HCT116 (cell line): ENCODE data around the gene SDF2L1. TPM values are rescaled to one million over a fixed set of nuclear protein-coding genes. Genes with fewer than 3 reads are reported as not detected.

Source experiments
- ATAC-seq: fragments of 200-7000 bp; cut with Tn5 transposase; 2 replicates; pipeline ENCODE4 v1.9.1; 2020; ENCODE audit warnings: mild to moderate bottlenecking, moderate library complexity
- BruUV-seq: library from RNA; stranded (reverse); fragments of 400-500 nt; replicated peaks from 2 replicates; lab custom pipeline; 2021; lab: Mats Ljungman, UMichigan
- CTCF ChIA-PET: fragments of 300-600 bp; sonication (Branson Sonifier 250); formaldehyde crosslinking; loops from one replicate; lab custom pipeline; 2021; ENCODE audit warnings: antibody characterized with exemption; lab: Charles Lee
- POLR2A ChIA-PET: fragments of 300-600, 350-600 bp; sonication (Branson Sonifier 250); formaldehyde crosslinking; loops from one replicate; lab custom pipeline; 2021; ENCODE audit warnings: antibody characterized with exemption; lab: Charles Lee
- RAD21 ChIA-PET, 2 experiments: fragments of 300-600 bp; sonication (Branson Sonifier 250); formaldehyde crosslinking; loops; one replicate each; lab custom pipeline; 2023; ENCODE audit warnings: low total read pairs in 2 of 2; ENCODE audit not compliant: uncharacterized antibody in 2 of 2, unreplicated experiment in 2 of 2, low non-redundant PET in 1 of 2; lab: Charles Lee
- DNase-seq: peaks from one replicate; pipeline ENCODE4 v3.0.0-alpha.2; 2010; ENCODE audit warnings: low read depth, low spot score
- H2AFZ ChIP-seq: fragments of 200-600 bp; shearing (Covaris generic), sonication (generic); 2 replicates; pipeline ENCODE4 v1.6.1; 2017; ENCODE audit warnings: low read depth, mixed run types, mixed read lengths, antibody characterized with exemption, low read length; ENCODE audit not compliant: poor library complexity, severe bottlenecking
- H3K27ac ChIP-seq: 2 replicates; pipeline ENCODE4 v1.5.1; 2012; ENCODE audit warnings: low read depth, low read length
- H3K27me3 ChIP-seq: fragments of 200-600 bp; sonication (generic); 2 replicates; pipeline ENCODE4 v1.6.1; 2016; ENCODE audit warnings: mixed run types, low read length, mixed read lengths; ENCODE audit not compliant: insufficient read depth
- H3K36me3 ChIP-seq, 2 experiments: fragments of 200-500 bp in 1 of 2; fragments of 200-600 bp in 1 of 2; sonication (Bioruptor generic) in 1 of 2; sonication (generic) in 1 of 2; 2 replicates each; pipeline versions ENCODE4 v1.5.1 to v1.6.1; 2014 to 2016; ENCODE audit warnings: low read length in 2 of 2, inconsistent platforms in 1 of 2, mixed read lengths in 1 of 2, mixed run types in 1 of 2; ENCODE audit not compliant: insufficient read depth in 2 of 2, control insufficient read depth in 1 of 2
- H3K4me1 ChIP-seq, 2 experiments: fragments of 200-600 bp in 1 of 2; sonication (generic) in 1 of 2; 2 replicates each; pipeline versions ENCODE4 v1.5.1 to v1.6.1; 2012 to 2017; ENCODE audit warnings: low read length in 2 of 2, inconsistent platforms in 1 of 2, mild to moderate bottlenecking in 1 of 2, mixed read lengths in 1 of 2, mixed run types in 1 of 2, moderate library complexity in 1 of 2; ENCODE audit not compliant: insufficient read depth in 2 of 2, control insufficient read depth in 1 of 2
- H3K4me2 ChIP-seq: fragments of 200-600 bp; sonication (generic); 2 replicates; pipeline ENCODE4 v1.6.1; 2017; ENCODE audit warnings: mixed run types, low read length, mixed read lengths
- H3K4me3 ChIP-seq, 2 experiments: fragments of 200-600 bp in 1 of 2; sonication (generic) in 1 of 2; replicated peaks in 1 of 2; 2 replicates each; pipeline ENCODE4 v1.5.1; 2011 to 2016; ENCODE audit warnings: low read length in 2 of 2, control low read depth in 1 of 2, low read depth in 1 of 2, mild to moderate bottlenecking in 1 of 2, mixed read lengths in 1 of 2, mixed run types in 1 of 2
- H3K79me2 ChIP-seq: fragments of 200-600 bp; sonication (generic); 2 replicates; pipeline ENCODE4 v1.6.1; 2017; ENCODE audit warnings: mild to moderate bottlenecking, mixed run types, low read length, moderate library complexity, mixed read lengths; ENCODE audit not compliant: insufficient read depth
- H3K9ac ChIP-seq: fragments of 200-600 bp; sonication (generic); 2 replicates; pipeline ENCODE4 v1.6.1; 2016; ENCODE audit warnings: low read length, mixed read lengths
- H3K9me2 ChIP-seq: fragments of 200-600 bp; sonication (generic), shearing (Covaris generic); 2 replicates; pipeline ENCODE4 v1.6.1; 2017; ENCODE audit warnings: mixed run types, mild to moderate bottlenecking, moderate library complexity; ENCODE audit not compliant: insufficient read depth
- H3K9me3 ChIP-seq, 2 experiments: fragments of 200-500 bp in 1 of 2; fragments of 200-600 bp in 1 of 2; sonication (Bioruptor generic) in 1 of 2; sonication (generic) in 1 of 2; 2 replicates each; pipeline ENCODE4 v1.6.1; 2014 to 2017; ENCODE audit warnings: low read length in 2 of 2, mixed read lengths in 2 of 2, inconsistent platforms in 1 of 2, low read depth in 1 of 2, mild to moderate bottlenecking in 1 of 2, mixed run types in 1 of 2, moderate library complexity in 1 of 2; ENCODE audit not compliant: control insufficient read depth in 1 of 2, insufficient read depth in 1 of 2
- H4K20me1 ChIP-seq: fragments of 200-600 bp; sonication (generic), shearing (Covaris generic); 2 replicates; pipeline ENCODE4 v1.6.1; 2017; ENCODE audit warnings: mixed run types, mild to moderate bottlenecking, moderate library complexity; ENCODE audit not compliant: insufficient read depth
- CBX3 ChIP-seq: IDR thresholded peaks from 2 replicates; pipeline ENCODE4 v1.6.1; 2012; ENCODE audit warnings: low read depth
- ELF1 ChIP-seq: IDR thresholded peaks from 2 replicates; pipeline ENCODE4 v1.6.1; 2012; ENCODE audit warnings: low read depth, borderline replicate concordance
- EZH2phosphoT487 ChIP-seq: fragments of 200-600 bp; IDR thresholded peaks from 2 replicates; pipeline ENCODE4 v1.6.1; 2018; ENCODE audit warnings: antibody characterized with exemption, borderline replicate concordance
- RAD21 ChIP-seq: IDR thresholded peaks from 2 replicates; pipeline ENCODE4 v1.6.1; 2012; ENCODE audit warnings: low read depth, mild to moderate bottlenecking
- SIN3A ChIP-seq: IDR thresholded peaks from 2 replicates; pipeline ENCODE4 v1.6.1; 2012; ENCODE audit warnings: low read depth
- YY1 ChIP-seq: IDR thresholded peaks from 2 replicates; pipeline ENCODE4 v1.6.1; 2011; ENCODE audit warnings: low read length, low read depth, moderate library complexity, mild to moderate bottlenecking; ENCODE audit not compliant: insufficient replicate concordance; ENCODE audit errors: extremely low read depth
- ZFX ChIP-seq: fragments of 450-650 bp; IDR thresholded peaks from 2 replicates; pipeline ENCODE4 v1.6.1; 2017
- intact Hi-C: fragments of 100-400 bp; cut with micrococcal nuclease; formaldehyde crosslinking; loops from 2 replicates; pipeline ENCODE4 v1.10.0; 2022
- total RNA-seq: library from RNA; stranded (reverse); gene quantifications from one replicate; pipeline ENCODE4 v1.2.1, GENCODE V29; 2021; ENCODE audit not compliant: unreplicated experiment
- TF ChIP-seq, protein P1 (sequence below): IDR thresholded peaks from 2 replicates; pipeline ENCODE4 v1.6.1; 2011; ENCODE audit warnings: mild to moderate bottlenecking, low read length, moderate library complexity; ENCODE audit not compliant: insufficient replicate concordance; ENCODE audit errors: extremely low read depth
- TF ChIP-seq, protein P2 (sequence below): IDR thresholded peaks from 2 replicates; pipeline ENCODE4 v1.6.1; 2012; ENCODE audit warnings: low read depth
- TF ChIP-seq, protein P3 (sequence below), 3 experiments: fragments of 200-600 bp in 1 of 3; sonication (generic) in 1 of 3; IDR thresholded peaks in 2 of 3; conservative IDR thresholded peaks in 1 of 3; 2 replicates each; pipeline ENCODE4 v1.5.1; 2012 to 2017; ENCODE audit warnings: low read depth in 2 of 3, low read length in 2 of 3, antibody characterized with exemption in 1 of 3, borderline replicate concordance in 1 of 3, control low read depth in 1 of 3, mild to moderate bottlenecking in 1 of 3, mixed read lengths in 1 of 3, mixed run types in 1 of 3, moderate library complexity in 1 of 3; ENCODE audit not compliant: insufficient read depth in 1 of 3

Gene SDF2L1
- total RNA-seq, 1 experiment from 2014 or later = 86.2 TPM

DNA sequence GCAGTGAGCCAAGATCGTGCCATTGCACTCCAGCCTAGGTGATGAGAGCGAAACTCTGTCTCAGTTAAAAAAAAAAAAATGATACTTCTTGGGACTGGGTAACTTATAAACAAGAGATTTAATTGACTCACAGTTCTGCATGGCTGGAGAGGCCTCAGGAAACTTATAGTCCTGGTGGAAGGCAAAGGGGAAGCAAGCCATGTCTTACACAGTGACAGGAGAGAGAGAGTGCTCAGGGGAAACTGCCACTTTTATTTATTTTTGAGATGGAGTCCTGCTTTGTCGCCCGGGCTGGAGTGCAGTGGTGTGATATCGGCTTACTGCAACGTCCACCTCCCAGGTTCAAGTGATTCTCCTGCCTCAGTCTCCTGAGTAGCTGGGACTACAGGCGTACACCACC lies 8.2 kb downstream of the SDF2L1 start:
- Histone ChIP-seq H3K27me3 (no peaks in the 10 kb centered on the region), H3K4me1 (peaks cover 7 to 21% of the 10 kb centered on the region in 2 experiments), H3K36me3 (peaks cover 3 to 14% of the 10 kb centered on the region in 2 experiments; a peak in 3 of 4 replicates), H3K4me2 (no peak overlapping the region), H4K20me1 (peaks cover 5% of the 10 kb centered on the region; the same call in 1 of the 2 replicates), H2AFZ (no peak overlapping the region), H3K27ac (no peak overlapping the region), H3K4me3 (no peak overlapping the region), H3K79me2 (peaks cover 8% of the 10 kb centered on the region; the same call in 1 of the 2 replicates), H3K9ac (no peak overlapping the region), H3K9me3 (no peaks in the 10 kb centered on the region), H3K9me2 (no peaks in the 10 kb centered on the region)
- ChIA-PET CTCF (no interaction called here), RAD21 (no interaction called here), POLR2A (no interaction called here)
- ATAC-seq (no peak), DNase-seq (no peak)
- no TSS peak for BruUV-seq
- intact Hi-C loops = loop anchor here (5.0 kb wide), 1 partner anchor 217 kb away; the partner anchor contains the start of gene MAPK1
- TF ChIP-seq ZFX = no peak
- TF ChIP-seq YY1 = no peak
- TF ChIP-seq, protein P1, sequence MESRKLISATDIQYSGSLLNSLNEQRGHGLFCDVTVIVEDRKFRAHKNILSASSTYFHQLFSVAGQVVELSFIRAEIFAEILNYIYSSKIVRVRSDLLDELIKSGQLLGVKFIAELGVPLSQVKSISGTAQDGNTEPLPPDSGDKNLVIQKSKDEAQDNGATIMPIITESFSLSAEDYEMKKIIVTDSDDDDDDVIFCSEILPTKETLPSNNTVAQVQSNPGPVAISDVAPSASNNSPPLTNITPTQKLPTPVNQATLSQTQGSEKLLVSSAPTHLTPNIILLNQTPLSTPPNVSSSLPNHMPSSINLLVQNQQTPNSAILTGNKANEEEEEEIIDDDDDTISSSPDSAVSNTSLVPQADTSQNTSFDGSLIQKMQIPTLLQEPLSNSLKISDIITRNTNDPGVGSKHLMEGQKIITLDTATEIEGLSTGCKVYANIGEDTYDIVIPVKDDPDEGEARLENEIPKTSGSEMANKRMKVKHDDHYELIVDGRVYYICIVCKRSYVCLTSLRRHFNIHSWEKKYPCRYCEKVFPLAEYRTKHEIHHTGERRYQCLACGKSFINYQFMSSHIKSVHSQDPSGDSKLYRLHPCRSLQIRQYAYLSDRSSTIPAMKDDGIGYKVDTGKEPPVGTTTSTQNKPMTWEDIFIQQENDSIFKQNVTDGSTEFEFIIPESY = no peak
- TF ChIP-seq SIN3A = no peak
- TF ChIP-seq EZH2phosphoT487 = no peak
- TF ChIP-seq, protein P2, sequence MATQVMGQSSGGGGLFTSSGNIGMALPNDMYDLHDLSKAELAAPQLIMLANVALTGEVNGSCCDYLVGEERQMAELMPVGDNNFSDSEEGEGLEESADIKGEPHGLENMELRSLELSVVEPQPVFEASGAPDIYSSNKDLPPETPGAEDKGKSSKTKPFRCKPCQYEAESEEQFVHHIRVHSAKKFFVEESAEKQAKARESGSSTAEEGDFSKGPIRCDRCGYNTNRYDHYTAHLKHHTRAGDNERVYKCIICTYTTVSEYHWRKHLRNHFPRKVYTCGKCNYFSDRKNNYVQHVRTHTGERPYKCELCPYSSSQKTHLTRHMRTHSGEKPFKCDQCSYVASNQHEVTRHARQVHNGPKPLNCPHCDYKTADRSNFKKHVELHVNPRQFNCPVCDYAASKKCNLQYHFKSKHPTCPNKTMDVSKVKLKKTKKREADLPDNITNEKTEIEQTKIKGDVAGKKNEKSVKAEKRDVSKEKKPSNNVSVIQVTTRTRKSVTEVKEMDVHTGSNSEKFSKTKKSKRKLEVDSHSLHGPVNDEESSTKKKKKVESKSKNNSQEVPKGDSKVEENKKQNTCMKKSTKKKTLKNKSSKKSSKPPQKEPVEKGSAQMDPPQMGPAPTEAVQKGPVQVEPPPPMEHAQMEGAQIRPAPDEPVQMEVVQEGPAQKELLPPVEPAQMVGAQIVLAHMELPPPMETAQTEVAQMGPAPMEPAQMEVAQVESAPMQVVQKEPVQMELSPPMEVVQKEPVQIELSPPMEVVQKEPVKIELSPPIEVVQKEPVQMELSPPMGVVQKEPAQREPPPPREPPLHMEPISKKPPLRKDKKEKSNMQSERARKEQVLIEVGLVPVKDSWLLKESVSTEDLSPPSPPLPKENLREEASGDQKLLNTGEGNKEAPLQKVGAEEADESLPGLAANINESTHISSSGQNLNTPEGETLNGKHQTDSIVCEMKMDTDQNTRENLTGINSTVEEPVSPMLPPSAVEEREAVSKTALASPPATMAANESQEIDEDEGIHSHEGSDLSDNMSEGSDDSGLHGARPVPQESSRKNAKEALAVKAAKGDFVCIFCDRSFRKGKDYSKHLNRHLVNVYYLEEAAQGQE = no peak
- TF ChIP-seq RAD21 = no peak
- no peak for TF ChIP-seq ELF1
- TF ChIP-seq, protein P3, sequence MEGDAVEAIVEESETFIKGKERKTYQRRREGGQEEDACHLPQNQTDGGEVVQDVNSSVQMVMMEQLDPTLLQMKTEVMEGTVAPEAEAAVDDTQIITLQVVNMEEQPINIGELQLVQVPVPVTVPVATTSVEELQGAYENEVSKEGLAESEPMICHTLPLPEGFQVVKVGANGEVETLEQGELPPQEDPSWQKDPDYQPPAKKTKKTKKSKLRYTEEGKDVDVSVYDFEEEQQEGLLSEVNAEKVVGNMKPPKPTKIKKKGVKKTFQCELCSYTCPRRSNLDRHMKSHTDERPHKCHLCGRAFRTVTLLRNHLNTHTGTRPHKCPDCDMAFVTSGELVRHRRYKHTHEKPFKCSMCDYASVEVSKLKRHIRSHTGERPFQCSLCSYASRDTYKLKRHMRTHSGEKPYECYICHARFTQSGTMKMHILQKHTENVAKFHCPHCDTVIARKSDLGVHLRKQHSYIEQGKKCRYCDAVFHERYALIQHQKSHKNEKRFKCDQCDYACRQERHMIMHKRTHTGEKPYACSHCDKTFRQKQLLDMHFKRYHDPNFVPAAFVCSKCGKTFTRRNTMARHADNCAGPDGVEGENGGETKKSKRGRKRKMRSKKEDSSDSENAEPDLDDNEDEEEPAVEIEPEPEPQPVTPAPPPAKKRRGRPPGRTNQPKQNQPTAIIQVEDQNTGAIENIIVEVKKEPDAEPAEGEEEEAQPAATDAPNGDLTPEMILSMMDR (IDR thresholded peaks at IDR 0.05 in 2 of 3, conservative IDR thresholded peaks at IDR 0.05 in 1 of 3; ENCODE audit: borderline replicate concordance in 1 of 3, insufficient read depth in 1 of 3, low read depth in 2 of 3, low read length in 2 of 3) = no peak
- no peak for TF ChIP-seq CBX3
